ENCODE results near the gene FSCN2.

FSCN2 gene

DNA sequence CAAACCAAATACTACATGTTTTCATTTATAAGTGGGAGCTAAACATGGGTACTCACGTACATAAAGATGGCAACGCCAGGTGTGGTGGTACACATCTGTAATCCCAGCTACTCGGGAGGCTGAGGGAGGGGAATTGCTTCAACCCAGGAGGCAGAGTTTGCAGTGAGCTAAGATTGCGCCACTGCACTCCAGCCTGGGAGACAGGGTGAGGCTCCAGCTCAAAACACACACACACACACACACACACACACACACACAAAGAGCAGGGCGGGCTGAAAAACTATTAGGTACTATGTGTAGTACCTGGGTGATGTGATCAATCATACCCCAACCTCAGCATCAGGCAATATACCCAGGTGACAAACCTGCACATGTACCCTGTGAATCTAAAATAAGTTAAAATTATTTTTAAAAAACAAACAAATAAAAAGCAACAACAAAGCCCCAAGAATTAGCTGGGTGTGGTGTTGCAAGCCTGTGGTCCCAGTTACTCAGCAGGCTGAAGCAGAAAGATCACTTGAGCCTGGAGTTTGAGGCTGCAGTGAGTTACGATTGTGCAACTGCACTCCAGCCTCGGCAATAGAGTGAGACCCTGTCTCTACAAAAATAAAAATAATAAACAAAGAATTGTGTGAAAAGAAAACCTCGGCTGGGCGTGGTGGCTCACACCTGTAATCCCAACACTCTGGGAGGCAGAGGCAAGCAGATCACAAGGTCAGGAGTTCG, 35.8 kb downstream of the FSCN2 start:
- no peak overlapping the region for H4K8ac ChIP-seq (ENCODE audit: low read depth, low read length)
- no peak overlapping the region for H3K9ac ChIP-seq (ENCODE audit: low read length)
- H2BK15ac ChIP-seq (replicated peaks; ENCODE audit: low read depth), result no peak overlapping the region
- H3K36me3 ChIP-seq (ENCODE audit: control insufficient read depth, insufficient read depth, low read length), result peaks cover 22% of the 10 kb centered on the region
- H3K18ac ChIP-seq (ENCODE audit: low read length), result no peak overlapping the region
- WGBS (ENCODE audit: extremely low coverage, insufficient coverage, low lambda C conversion rate), result no CpG with 5 or more reads among the region's 10 CpGs
- H3K4ac ChIP-seq (ENCODE audit: low read depth, low read length), result no peak overlapping the region
- no peak overlapping the region for H3K4me2 ChIP-seq (ENCODE audit: low read length)
- no peak overlapping the region for H2BK5ac ChIP-seq (ENCODE audit: low read length)
- no peak overlapping the region for H3K27ac ChIP-seq (ENCODE audit: low read depth, low read length)
- H2AK5ac ChIP-seq (ENCODE audit: low read length), result no peak overlapping the region
- H4K5ac ChIP-seq (ENCODE audit: low read length), result no peak overlapping the region
- no peak overlapping the region for H3K4me3 ChIP-seq (ENCODE audit: low read length)
- H3K56ac ChIP-seq (ENCODE audit: low read length), result no peak overlapping the region
- DNase-seq, result no peak
- no peaks in the 10 kb centered on the region for H3K27me3 ChIP-seq (ENCODE audit: insufficient read depth, low read length, poor library complexity)
- no peaks in the 10 kb centered on the region for H3K79me2 ChIP-seq (ENCODE audit: control insufficient read depth, insufficient read depth, low read length)
- H3K79me1 ChIP-seq (ENCODE audit: low read length), result no peaks in the 10 kb centered on the region
- H2BK120ac ChIP-seq (ENCODE audit: low read depth, low read length), result no peak overlapping the region
- no peaks in the 10 kb centered on the region for H3K4me1 ChIP-seq (ENCODE audit: control insufficient read depth, low read depth, low read length)
- no peak overlapping the region for H3K23ac ChIP-seq (ENCODE audit: low read length)

DNA sequence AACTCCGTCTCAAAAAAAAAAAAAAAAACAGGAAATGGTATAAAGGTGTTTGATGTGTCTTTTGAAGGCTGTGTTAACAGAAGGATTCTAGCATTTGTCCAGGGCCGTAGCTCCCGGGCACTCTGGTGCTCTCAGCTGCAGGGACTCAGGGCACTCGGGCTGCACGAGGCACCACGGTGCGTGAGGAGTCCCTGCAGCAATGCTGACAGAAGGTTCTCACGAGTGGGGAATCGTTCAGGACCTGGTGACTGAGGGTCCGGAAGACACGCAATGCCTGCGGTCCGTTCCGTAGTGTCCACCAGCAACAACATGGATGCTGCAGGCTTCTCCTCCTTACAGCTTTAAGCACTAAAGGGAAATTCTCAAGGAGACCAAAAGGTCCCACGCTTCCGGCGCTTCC, 36.6 kb downstream of the FSCN2 start:
- no peak overlapping the region for H3K18ac ChIP-seq (ENCODE audit: low read length)
- H2AK5ac ChIP-seq (ENCODE audit: low read length), result no peak overlapping the region
- no CpG with 5 or more reads among the region's 17 CpGs for WGBS (ENCODE audit: extremely low coverage, insufficient coverage, low lambda C conversion rate)
- no peaks in the 10 kb centered on the region for H3K4me1 ChIP-seq (ENCODE audit: control insufficient read depth, low read depth, low read length)
- H3K27me3 ChIP-seq (ENCODE audit: insufficient read depth, low read length, poor library complexity), result no peaks in the 10 kb centered on the region
- no peak overlapping the region for H3K27ac ChIP-seq (ENCODE audit: low read depth, low read length)
- H3K79me2 ChIP-seq (ENCODE audit: control insufficient read depth, insufficient read depth, low read length), result no peaks in the 10 kb centered on the region
- no peak overlapping the region for H3K23ac ChIP-seq (ENCODE audit: low read length)
- DNase-seq, result no peak
- H3K9ac ChIP-seq (ENCODE audit: low read length), result no peak overlapping the region
- no peak overlapping the region for H2BK120ac ChIP-seq (ENCODE audit: low read depth, low read length)
- no peak overlapping the region for H2BK5ac ChIP-seq (ENCODE audit: low read length)
- no peak overlapping the region for H3K56ac ChIP-seq (ENCODE audit: low read length)
- no peak overlapping the region for H3K4me3 ChIP-seq (ENCODE audit: low read length)
- no peak overlapping the region for H4K8ac ChIP-seq (ENCODE audit: low read depth, low read length)
- H3K4ac ChIP-seq (ENCODE audit: low read depth, low read length), result no peak overlapping the region
- no peaks in the 10 kb centered on the region for H3K79me1 ChIP-seq (ENCODE audit: low read length)
- no peak overlapping the region for H3K4me2 ChIP-seq (ENCODE audit: low read length)
- H3K36me3 ChIP-seq (ENCODE audit: control insufficient read depth, insufficient read depth, low read length), result peaks cover 25% of the 10 kb centered on the region
- no peak overlapping the region for H4K5ac ChIP-seq (ENCODE audit: low read length)
- no peak overlapping the region for H2BK15ac ChIP-seq (replicated peaks; ENCODE audit: low read depth)

DNA sequence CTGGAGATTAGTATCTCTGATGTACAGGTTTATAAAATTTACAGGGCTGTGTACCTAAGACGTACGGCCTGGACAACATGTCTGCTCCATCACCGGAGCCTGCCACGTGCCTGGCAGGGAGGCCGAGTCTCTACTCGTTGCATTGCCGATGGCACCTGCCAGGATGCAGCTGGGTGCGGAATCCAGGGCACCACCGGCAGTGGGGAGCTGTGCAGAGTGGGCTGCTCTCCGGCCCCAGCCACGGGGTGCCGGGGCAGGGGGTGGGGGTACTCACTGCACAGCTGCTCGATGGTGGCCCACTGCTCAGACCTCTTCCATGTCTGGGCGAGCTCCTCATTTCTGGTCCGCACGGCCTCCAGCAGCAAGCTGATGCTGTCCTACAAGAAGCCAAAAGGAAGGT, 37.1 kb downstream of the FSCN2 start:
- Histone ChIP-seq H4K8ac (ENCODE audit: low read depth, low read length) (no peak overlapping the region), H3K36me3 (ENCODE audit: control insufficient read depth, insufficient read depth, low read length) (peaks cover 28% of the 10 kb centered on the region), H2BK5ac (ENCODE audit: low read length) (no peak overlapping the region), H2BK120ac (ENCODE audit: low read depth, low read length) (no peak overlapping the region), H3K18ac (ENCODE audit: low read length) (no peak overlapping the region), H3K23ac (ENCODE audit: low read length) (no peak overlapping the region), H3K56ac (ENCODE audit: low read length) (no peak overlapping the region), H3K27me3 (ENCODE audit: insufficient read depth, low read length, poor library complexity) (no peaks in the 10 kb centered on the region), H3K4ac (ENCODE audit: low read depth, low read length) (no peak overlapping the region), H3K79me1 (ENCODE audit: low read length) (no peaks in the 10 kb centered on the region), H3K4me2 (ENCODE audit: low read length) (no peak overlapping the region), H3K9ac (ENCODE audit: low read length) (no peak overlapping the region), H2BK15ac (replicated peaks; ENCODE audit: low read depth) (no peak overlapping the region), H2AK5ac (ENCODE audit: low read length) (no peak overlapping the region), H3K4me3 (ENCODE audit: low read length) (no peak overlapping the region), H3K79me2 (ENCODE audit: control insufficient read depth, insufficient read depth, low read length) (no peaks in the 10 kb centered on the region), H3K27ac (ENCODE audit: low read depth, low read length) (no peak overlapping the region), H4K5ac (ENCODE audit: low read length) (no peak overlapping the region), H3K4me1 (ENCODE audit: control insufficient read depth, low read depth, low read length) (no peaks in the 10 kb centered on the region)
- no peak for DNase-seq
- WGBS (ENCODE audit: extremely low coverage, insufficient coverage, low lambda C conversion rate), result no CpG with 5 or more reads among the region's 16 CpGs

DNA sequence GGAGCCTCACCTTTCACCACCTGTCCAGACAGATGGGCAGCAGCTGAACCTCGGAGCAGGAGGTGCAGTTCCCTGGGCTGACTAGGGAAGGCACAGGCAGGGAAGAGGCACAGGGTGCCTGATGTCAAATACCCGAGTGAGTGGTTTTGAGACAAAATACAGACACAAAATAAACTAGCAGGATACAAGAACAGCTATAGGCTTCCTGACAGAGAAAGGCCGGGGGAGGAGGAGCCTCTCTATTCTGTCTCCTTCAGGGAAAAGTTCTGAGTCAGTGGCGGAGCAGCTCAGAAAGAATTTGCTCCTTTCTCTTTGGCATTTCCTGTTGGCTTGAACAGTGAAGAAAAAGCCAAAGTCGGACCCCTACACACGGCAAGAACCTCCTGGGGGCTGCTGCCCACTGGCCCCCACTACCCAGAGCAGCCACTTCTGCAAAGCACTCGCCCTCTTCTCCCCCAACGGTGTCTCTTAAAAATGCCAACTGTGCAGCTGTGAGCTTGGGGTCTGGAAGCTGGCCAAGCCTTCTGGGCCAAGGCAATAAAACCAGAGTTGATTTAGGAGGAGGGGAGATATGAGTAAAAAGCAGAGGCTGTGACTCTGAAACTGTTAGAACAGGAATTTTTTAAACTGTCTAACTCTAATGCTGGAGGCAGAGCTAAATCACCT, 38.4 kb downstream of the FSCN2 start:
- Histone ChIP-seq H3K79me1 (ENCODE audit: low read length) (no peaks in the 10 kb centered on the region), H3K23ac (ENCODE audit: low read length) (no peak overlapping the region), H3K4me3 (ENCODE audit: low read length) (no peak overlapping the region), H4K5ac (ENCODE audit: low read length) (no peak overlapping the region), H3K27me3 (ENCODE audit: insufficient read depth, low read length, poor library complexity) (no peaks in the 10 kb centered on the region), H3K18ac (ENCODE audit: low read length) (no peak overlapping the region), H4K8ac (ENCODE audit: low read depth, low read length) (no peak overlapping the region), H3K56ac (ENCODE audit: low read length) (no peak overlapping the region), H3K4ac (ENCODE audit: low read depth, low read length) (no peak overlapping the region), H2AK5ac (ENCODE audit: low read length) (no peak overlapping the region), H3K36me3 (ENCODE audit: control insufficient read depth, insufficient read depth, low read length) (peaks cover 40% of the 10 kb centered on the region), H3K27ac (ENCODE audit: low read depth, low read length) (no peak overlapping the region), H2BK5ac (ENCODE audit: low read length) (no peak overlapping the region), H3K79me2 (ENCODE audit: control insufficient read depth, insufficient read depth, low read length) (no peaks in the 10 kb centered on the region), H3K4me2 (ENCODE audit: low read length) (no peak overlapping the region), H3K4me1 (ENCODE audit: control insufficient read depth, low read depth, low read length) (no peaks in the 10 kb centered on the region), H3K9ac (ENCODE audit: low read length) (no peak overlapping the region), H2BK120ac (ENCODE audit: low read depth, low read length) (no peak overlapping the region), H2BK15ac (replicated peaks; ENCODE audit: low read depth) (no peak overlapping the region)
- DNase-seq, result no peak
- whole genome bisulfite sequencing (ENCODE audit: extremely low coverage, insufficient coverage, low lambda C conversion rate), result no CpG with 5 or more reads among the region's 8 CpGs

DNA sequence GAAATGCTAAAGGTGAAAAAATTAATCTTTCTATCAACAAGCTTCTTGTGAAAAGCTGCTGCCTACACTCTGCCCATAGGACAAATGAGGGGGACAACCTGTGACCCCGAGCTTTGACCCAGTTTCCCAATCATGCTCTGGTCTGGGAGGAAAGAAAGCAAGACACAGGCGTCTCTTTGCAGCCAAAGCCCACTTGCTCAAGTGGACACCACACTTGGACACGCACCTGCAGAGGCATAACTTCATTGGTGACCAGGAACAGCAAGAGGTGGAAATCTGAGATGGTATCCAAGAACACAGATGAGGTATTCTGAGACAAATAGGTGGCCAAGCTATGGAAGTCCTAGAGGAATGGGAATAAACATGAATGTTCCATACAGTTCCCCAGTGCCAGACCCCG, 39.0 kb downstream of the FSCN2 start:
- Histone ChIP-seq H3K36me3 (ENCODE audit: control insufficient read depth, insufficient read depth, low read length) (peaks cover 41% of the 10 kb centered on the region), H3K4me1 (ENCODE audit: control insufficient read depth, low read depth, low read length) (no peaks in the 10 kb centered on the region), H3K27ac (ENCODE audit: low read depth, low read length) (no peak overlapping the region), H2BK5ac (ENCODE audit: low read length) (no peak overlapping the region), H3K4me2 (ENCODE audit: low read length) (no peak overlapping the region), H4K5ac (ENCODE audit: low read length) (no peak overlapping the region), H3K79me1 (ENCODE audit: low read length) (no peaks in the 10 kb centered on the region), H4K8ac (ENCODE audit: low read depth, low read length) (no peak overlapping the region), H3K27me3 (ENCODE audit: insufficient read depth, low read length, poor library complexity) (no peaks in the 10 kb centered on the region), H2AK5ac (ENCODE audit: low read length) (no peak overlapping the region), H3K4me3 (ENCODE audit: low read length) (no peak overlapping the region), H3K4ac (ENCODE audit: low read depth, low read length) (no peak overlapping the region), H3K9ac (ENCODE audit: low read length) (no peak overlapping the region), H2BK120ac (ENCODE audit: low read depth, low read length) (no peak overlapping the region), H3K56ac (ENCODE audit: low read length) (no peak overlapping the region), H3K79me2 (ENCODE audit: control insufficient read depth, insufficient read depth, low read length) (no peaks in the 10 kb centered on the region), H3K23ac (ENCODE audit: low read length) (no peak overlapping the region), H2BK15ac (replicated peaks; ENCODE audit: low read depth) (no peak overlapping the region), H3K18ac (ENCODE audit: low read length) (no peak overlapping the region)
- DNase-seq, result no peak
- no CpG with 5 or more reads among the region's 4 CpGs for WGBS (ENCODE audit: extremely low coverage, insufficient coverage, low lambda C conversion rate)
